ENCODE data around the gene AKAP13.

GRCh38 chr15:85748729-85749128, 368.3 kb downstream of the AKAP13 start:
- no peak for TF ChIP-seq CTCF (IDR thresholded peaks at IDR 0.05)
- TF ChIP-seq TCF12 (IDR thresholded peaks at IDR 0.05) = no peak
- no peak for TF ChIP-seq JUND (IDR thresholded peaks at IDR 0.05)
- no peak for TF ChIP-seq EP300 (IDR thresholded peaks at IDR 0.05; ENCODE audit: borderline replicate concordance in 1 of 2, low read depth in 1 of 2, low read length in 1 of 2)
- no peak for TF ChIP-seq SIN3A (IDR thresholded peaks at IDR 0.05; ENCODE audit: borderline replicate concordance, low read depth, low read length)
- no peak for TF ChIP-seq GABPA (IDR thresholded peaks at IDR 0.05; ENCODE audit: low read depth)

Data from SK-N-SH (cell line).